ENCODE results near the gene RNF4. TPM values are rescaled to one million over a fixed set of nuclear protein-coding genes. Genes with fewer than 3 reads are reported as not detected.
"Not testable (repeated sequence)": the region's sequence is repeated elsewhere in the genome, so short reads cannot be mapped to it uniquely, and the experiment has no call there.

Gene RNF4
- total RNA-seq, 1 donor, result 68.8 TPM

- H3K9me3 ChIP-seq (ENCODE audit: low read depth, low read length), result peaks cover 2% of the 10 kb centered on the region
- H3K4me2 ChIP-seq (ENCODE audit: insufficient read depth, low read length), result no peak overlapping the region
- no peak overlapping the region for H2AFZ ChIP-seq (ENCODE audit: low read length)
- no peak overlapping the region for H3K27ac ChIP-seq (ENCODE audit: low read depth, low read length)
- peaks cover 6% of the 10 kb centered on the region for H4K20me1 ChIP-seq (ENCODE audit: insufficient read depth, low read length)
- no peaks in the 10 kb centered on the region for H3K79me2 ChIP-seq (ENCODE audit: insufficient read depth, low read length)
- no peak overlapping the region for H3K4me3 ChIP-seq (ENCODE audit: insufficient read depth, low read length)
- no peak for DNase-seq (ENCODE audit: insufficient read length, low spot score, missing footprints)
- no peak for TF ChIP-seq CTCF (IDR thresholded peaks at IDR 0.05; ENCODE audit: extremely low read depth, low read depth, low read length)
- H3K27me3 ChIP-seq (ENCODE audit: insufficient read depth, low read length), result peaks cover 14% of the 10 kb centered on the region
- no peaks in the 10 kb centered on the region for H3K4me1 ChIP-seq (ENCODE audit: insufficient read depth, low read length)
- H3K36me3 ChIP-seq (ENCODE audit: insufficient read depth, low read length), result no peaks in the 10 kb centered on the region
These were observed 42.1 kb upstream of the RNF4 start for GRCh38 chr4:2426711-2427275.

GRCh38 chr4:2427383-2428334 lies 41.2 kb upstream of the RNF4 start:
- H3K4me2 ChIP-seq (ENCODE audit: insufficient read depth, low read length), result no peak overlapping the region
- peaks cover 6% of the 10 kb centered on the region for H4K20me1 ChIP-seq (ENCODE audit: insufficient read depth, low read length)
- H3K4me3 ChIP-seq (ENCODE audit: insufficient read depth, low read length), result no peak overlapping the region
- no peak overlapping the region for H2AFZ ChIP-seq (ENCODE audit: low read length)
- no peaks in the 10 kb centered on the region for H3K79me2 ChIP-seq (ENCODE audit: insufficient read depth, low read length)
- H3K36me3 ChIP-seq (ENCODE audit: insufficient read depth, low read length), result no peaks in the 10 kb centered on the region
- H3K4me1 ChIP-seq (ENCODE audit: insufficient read depth, low read length), result no peaks in the 10 kb centered on the region
- H3K27ac ChIP-seq (ENCODE audit: low read depth, low read length), result no peak overlapping the region
- H3K27me3 ChIP-seq (ENCODE audit: insufficient read depth, low read length), result peaks cover 5% of the 10 kb centered on the region
- peaks cover 2% of the 10 kb centered on the region for H3K9me3 ChIP-seq (ENCODE audit: low read depth, low read length)
- DNase-seq (ENCODE audit: insufficient read length, low spot score, missing footprints), result no peak
- no peak for TF ChIP-seq CTCF (IDR thresholded peaks at IDR 0.05; ENCODE audit: extremely low read depth, low read depth, low read length)

GRCh38 chr4:2428496-2429213 lies 40.3 kb upstream of the RNF4 start:
- H3K4me3 ChIP-seq (ENCODE audit: insufficient read depth, low read length), result no peak overlapping the region
- H2AFZ ChIP-seq (ENCODE audit: low read length), result no peak overlapping the region
- peaks cover 8% of the 10 kb centered on the region for H3K4me1 ChIP-seq (ENCODE audit: insufficient read depth, low read length)
- H3K27ac ChIP-seq (ENCODE audit: low read depth, low read length), result no peak overlapping the region
- H3K9me3 ChIP-seq (ENCODE audit: low read depth, low read length), result peaks cover 2% of the 10 kb centered on the region
- DNase-seq (ENCODE audit: insufficient read length, low spot score, missing footprints), result peak; percentile 69
- no peaks in the 10 kb centered on the region for H3K79me2 ChIP-seq (ENCODE audit: insufficient read depth, low read length)
- no peaks in the 10 kb centered on the region for H3K36me3 ChIP-seq (ENCODE audit: insufficient read depth, low read length)
- no peak for TF ChIP-seq CTCF (IDR thresholded peaks at IDR 0.05; ENCODE audit: extremely low read depth, low read depth, low read length)
- H4K20me1 ChIP-seq (ENCODE audit: insufficient read depth, low read length), result peaks cover 6% of the 10 kb centered on the region
- H3K27me3 ChIP-seq (ENCODE audit: insufficient read depth, low read length), result no peaks in the 10 kb centered on the region
- H3K4me2 ChIP-seq (ENCODE audit: insufficient read depth, low read length), result no peak overlapping the region

GRCh38 chr4:2429945-2430757 lies 38.8 kb upstream of the RNF4 start:
- H3K4me2 ChIP-seq (ENCODE audit: insufficient read depth, low read length); H3K4me1 ChIP-seq (ENCODE audit: insufficient read depth, low read length); H3K27me3 ChIP-seq (ENCODE audit: insufficient read depth, low read length); DNase-seq (ENCODE audit: insufficient read length, low spot score, missing footprints); H4K20me1 ChIP-seq (ENCODE audit: insufficient read depth, low read length); H2AFZ ChIP-seq (ENCODE audit: low read length); H3K9me3 ChIP-seq (ENCODE audit: low read depth, low read length); H3K36me3 ChIP-seq (ENCODE audit: insufficient read depth, low read length); H3K4me3 ChIP-seq (ENCODE audit: insufficient read depth, low read length); H3K79me2 ChIP-seq (ENCODE audit: insufficient read depth, low read length); H3K27ac ChIP-seq (ENCODE audit: low read depth, low read length): not testable (repeated sequence)
